ENCODE measurements around the gene AGPAT2.

Gene AGPAT2

GRCh38 chr9:136692185-136693134 lies 5.2 kb upstream of the AGPAT2 start:
- TF ChIP-seq CTCF (IDR thresholded peaks at IDR 0.05; ENCODE audit: low read depth, low read length, missing control alignments): no peak
- H3K4me3 ChIP-seq (replicated peaks; ENCODE audit: low read depth, low read length): no peak overlapping the region

GRCh38 chr9:136691316-136692184 lies 4.3 kb upstream of the AGPAT2 start:
- H3K4me3 ChIP-seq (replicated peaks; ENCODE audit: low read depth, low read length): no peak overlapping the region
- DNase-seq (ENCODE audit: extremely low read depth, low read depth): no peak
- TF ChIP-seq CTCF (IDR thresholded peaks at IDR 0.05; ENCODE audit: low read depth, low read length, missing control alignments): no peak

More at GRCh38 chr9:136692185-136693134, 5.2 kb upstream of the AGPAT2 start:
- DNase-seq (ENCODE audit: extremely low read depth, low read depth): no peak

- TF ChIP-seq CTCF (IDR thresholded peaks at IDR 0.05; ENCODE audit: low read depth, low read length, missing control alignments): no peak
- H3K4me3 ChIP-seq (replicated peaks; ENCODE audit: low read depth, low read length): no peak overlapping the region
- no peak for DNase-seq (ENCODE audit: extremely low read depth, low read depth)
These were observed 3.6 kb upstream of the AGPAT2 start for GRCh38 chr9:136690806-136691261.

- DNase-seq (ENCODE audit: extremely low read depth, low read depth): no peak
- H3K4me3 ChIP-seq (replicated peaks; ENCODE audit: low read depth, low read length): no peak overlapping the region
- TF ChIP-seq CTCF (IDR thresholded peaks at IDR 0.05; ENCODE audit: low read depth, low read length, missing control alignments): no peak
These were observed 3.0 kb upstream of the AGPAT2 start for GRCh38 chr9:136690104-136690805.

- no peak overlapping the region for H3K4me3 ChIP-seq (replicated peaks; ENCODE audit: low read depth, low read length)
- no peak for DNase-seq (ENCODE audit: extremely low read depth, low read depth)
- no peak for TF ChIP-seq CTCF (IDR thresholded peaks at IDR 0.05; ENCODE audit: low read depth, low read length, missing control alignments)
These were observed 1.8 kb upstream of the AGPAT2 start for GRCh38 chr9:136689108-136689460.

Data from HFF-Myc (cell line).